Osteoblast (primary cell): ENCODE results near the gene TBX2. TPM values are rescaled to one million over a fixed set of nuclear protein-coding genes. Genes with fewer than 3 reads are reported as not detected.

Experiments used
- DNase-seq: peaks from one replicate; pipeline ENCODE4 v3.0.0; 2011; ENCODE audit warnings: low spot score, mixed read lengths; ENCODE audit not compliant: insufficient read length; ENCODE audit errors: missing footprints
- H2AFZ ChIP-seq: 2 replicates; pipeline ENCODE4 v1.6.0; 2011; ENCODE audit warnings: mild to moderate bottlenecking, low read length
- H3K27ac ChIP-seq: 2 replicates; pipeline ENCODE4 v1.5.1; 2011; ENCODE audit warnings: mild to moderate bottlenecking, low read depth, low read length, moderate library complexity
- H3K27me3 ChIP-seq: 2 replicates; pipeline ENCODE4 v1.6.0; 2012; ENCODE audit warnings: mild to moderate bottlenecking, control low read depth, inconsistent platforms, low read length, moderate library complexity; ENCODE audit not compliant: insufficient read depth
- H3K36me3 ChIP-seq: 2 replicates; pipeline ENCODE4 v1.5.1; 2011; ENCODE audit warnings: mild to moderate bottlenecking, low read length, control low read depth, moderate library complexity; ENCODE audit not compliant: insufficient read depth
- H3K4me1 ChIP-seq: 2 replicates; pipeline ENCODE4 v1.5.1; 2011; ENCODE audit warnings: mild to moderate bottlenecking, low read length, control low read depth, moderate library complexity; ENCODE audit not compliant: insufficient read depth
- H3K4me2 ChIP-seq: 2 replicates; pipeline ENCODE4 v1.6.0; 2011; ENCODE audit warnings: mild to moderate bottlenecking, low read length; ENCODE audit not compliant: insufficient read depth
- H3K4me3 ChIP-seq: fragments of 200-600 bp; sonication (generic); 3 replicates; pipeline ENCODE4 v1.5.1; 2012; ENCODE audit warnings: mild to moderate bottlenecking, low read length, inconsistent platforms; ENCODE audit not compliant: insufficient read depth
- H3K79me2 ChIP-seq: 2 replicates; pipeline ENCODE4 v1.6.0; 2012; ENCODE audit warnings: mild to moderate bottlenecking, low read length, control low read depth, inconsistent platforms; ENCODE audit not compliant: insufficient read depth
- H3K9me3 ChIP-seq: 2 replicates; pipeline ENCODE4 v1.5.1; 2011; ENCODE audit warnings: low read depth, low read length, control low read depth
- H4K20me1 ChIP-seq: 2 replicates; pipeline ENCODE4 v1.6.0; 2012; ENCODE audit warnings: mild to moderate bottlenecking, low read length, control low read depth; ENCODE audit not compliant: insufficient read depth
- CTCF ChIP-seq: IDR thresholded peaks from 2 replicates; pipeline ENCODE4 v1.5.1; 2011; ENCODE audit warnings: mild to moderate bottlenecking, low read depth, low read length, moderate library complexity; ENCODE audit errors: extremely low read depth
- total RNA-seq: library from RNA; depleted of rRNA; stranded (reverse); fragments of >200 nt; gene quantifications from 2 replicates; pipeline ENCODE4 v1.2.3, GENCODE V29; 2012

The TBX2 gene
- total RNA-seq, 1 donor, result 11.6 TPM

DNA sequence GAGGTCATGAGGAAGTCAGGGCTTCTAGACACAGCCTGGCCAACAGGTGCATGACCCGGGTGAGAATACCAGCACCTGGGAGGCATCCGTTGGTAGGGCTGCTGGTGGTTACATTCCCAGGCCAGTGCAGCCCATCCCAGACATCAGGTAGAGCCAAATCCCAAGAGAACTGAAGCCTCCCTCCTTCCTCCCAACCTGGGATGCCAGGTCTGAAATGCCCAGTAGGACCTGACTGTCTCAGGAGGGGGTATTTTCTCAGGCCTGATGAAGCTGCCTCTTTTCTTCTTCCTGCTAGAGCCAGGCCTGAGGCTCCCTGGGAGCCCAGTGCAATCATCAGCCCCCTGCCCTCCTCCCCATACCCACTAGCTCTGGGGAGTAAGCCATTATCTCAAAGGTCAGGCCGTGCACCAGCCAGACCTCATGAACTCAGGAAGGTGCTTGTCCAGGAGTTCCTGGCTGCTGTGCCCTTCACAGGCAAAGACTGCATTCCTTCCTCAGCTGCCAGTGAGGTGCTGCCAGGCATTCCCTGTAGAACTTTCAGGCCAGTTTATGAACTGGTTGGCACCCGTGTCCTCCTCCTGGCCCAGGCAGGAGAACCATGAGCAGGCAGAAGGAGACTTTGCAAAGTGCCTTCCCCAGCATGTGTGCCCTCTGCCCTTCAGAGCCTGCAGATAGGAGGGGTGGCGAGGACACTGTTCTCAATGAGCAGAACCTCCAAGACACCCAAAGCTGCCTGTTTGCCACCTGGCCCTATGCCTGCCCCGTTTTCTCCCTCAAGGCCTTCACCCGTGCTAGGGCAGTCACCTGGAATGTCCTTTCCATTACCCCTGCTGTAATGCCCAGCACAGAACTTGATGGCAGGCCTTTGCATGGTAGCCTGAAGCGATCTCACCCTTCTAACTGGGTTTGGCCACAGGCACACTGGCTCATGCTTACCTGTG, 7.6 kb downstream of the TBX2 start:
- peaks cover 65% of the 10 kb centered on the region for H3K79me2 ChIP-seq
- peaks cover 13% of the 10 kb centered on the region for H4K20me1 ChIP-seq
- H3K9me3 ChIP-seq, result no peaks in the 10 kb centered on the region
- no peak overlapping the region for H2AFZ ChIP-seq
- peaks cover 35% of the 10 kb centered on the region for H3K4me1 ChIP-seq
- no peak for TF ChIP-seq CTCF
- peak overlapping the region; percentile 12 for H3K27ac ChIP-seq
- H3K4me3 ChIP-seq, result no peak overlapping the region
- H3K27me3 ChIP-seq, result no peaks in the 10 kb centered on the region
- DNase-seq, result peak; percentile 70
- H3K4me2 ChIP-seq, result no peak overlapping the region
- peaks cover 57% of the 10 kb centered on the region for H3K36me3 ChIP-seq

DNA sequence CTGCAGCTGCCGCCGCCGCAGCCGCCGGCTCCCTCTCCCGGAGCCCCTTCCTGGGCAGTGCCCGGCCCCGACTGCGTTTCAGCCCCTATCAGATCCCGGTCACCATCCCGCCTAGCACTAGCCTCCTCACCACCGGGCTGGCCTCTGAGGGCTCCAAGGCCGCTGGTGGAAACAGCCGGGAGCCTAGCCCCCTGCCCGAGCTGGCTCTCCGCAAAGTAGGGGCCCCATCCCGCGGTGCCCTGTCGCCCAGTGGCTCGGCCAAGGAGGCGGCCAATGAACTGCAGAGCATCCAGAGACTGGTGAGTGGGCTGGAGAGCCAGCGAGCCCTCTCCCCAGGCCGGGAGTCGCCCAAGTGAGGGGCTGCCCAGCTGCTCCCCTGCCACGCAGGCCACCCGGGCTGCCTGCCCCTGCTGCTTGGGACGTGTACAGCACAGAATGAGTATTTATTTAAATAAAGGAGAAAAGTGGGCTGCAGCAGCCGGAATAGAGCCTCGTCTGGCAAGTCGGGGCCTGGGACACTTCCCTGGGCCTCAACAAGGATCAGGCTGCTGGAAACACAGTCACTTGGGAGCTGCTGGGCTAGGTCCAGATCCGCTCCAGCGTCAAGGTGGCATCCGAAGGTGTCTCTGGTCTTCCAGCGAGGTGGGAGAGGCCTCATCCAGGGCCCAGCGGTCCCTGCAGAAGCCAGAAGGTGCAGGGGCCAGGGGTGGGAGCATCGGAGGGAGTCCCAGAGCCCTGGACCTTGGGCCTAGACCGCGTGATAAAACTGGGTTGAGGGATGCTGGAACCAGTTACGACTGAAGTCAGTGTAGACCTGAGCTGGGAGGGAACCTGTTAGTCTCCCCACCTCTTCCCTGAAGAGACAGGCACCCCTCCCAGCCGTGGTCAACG, 8.8 kb downstream of the TBX2 start:
- H3K4me2 ChIP-seq, result peak overlapping the region; percentile 66
- peaks cover 62% of the 10 kb centered on the region for H3K79me2 ChIP-seq
- peaks cover 13% of the 10 kb centered on the region for H4K20me1 ChIP-seq
- peak; percentile 86 for DNase-seq
- H3K27ac ChIP-seq, result peak overlapping the region; percentile 56
- no peaks in the 10 kb centered on the region for H3K27me3 ChIP-seq
- peak overlapping the region; percentile 75 for H3K4me3 ChIP-seq
- peaks cover 30% of the 10 kb centered on the region for H3K4me1 ChIP-seq
- no peak overlapping the region for H2AFZ ChIP-seq
- peaks cover 51% of the 10 kb centered on the region for H3K36me3 ChIP-seq
- no peak for TF ChIP-seq CTCF
- no peaks in the 10 kb centered on the region for H3K9me3 ChIP-seq

DNA sequence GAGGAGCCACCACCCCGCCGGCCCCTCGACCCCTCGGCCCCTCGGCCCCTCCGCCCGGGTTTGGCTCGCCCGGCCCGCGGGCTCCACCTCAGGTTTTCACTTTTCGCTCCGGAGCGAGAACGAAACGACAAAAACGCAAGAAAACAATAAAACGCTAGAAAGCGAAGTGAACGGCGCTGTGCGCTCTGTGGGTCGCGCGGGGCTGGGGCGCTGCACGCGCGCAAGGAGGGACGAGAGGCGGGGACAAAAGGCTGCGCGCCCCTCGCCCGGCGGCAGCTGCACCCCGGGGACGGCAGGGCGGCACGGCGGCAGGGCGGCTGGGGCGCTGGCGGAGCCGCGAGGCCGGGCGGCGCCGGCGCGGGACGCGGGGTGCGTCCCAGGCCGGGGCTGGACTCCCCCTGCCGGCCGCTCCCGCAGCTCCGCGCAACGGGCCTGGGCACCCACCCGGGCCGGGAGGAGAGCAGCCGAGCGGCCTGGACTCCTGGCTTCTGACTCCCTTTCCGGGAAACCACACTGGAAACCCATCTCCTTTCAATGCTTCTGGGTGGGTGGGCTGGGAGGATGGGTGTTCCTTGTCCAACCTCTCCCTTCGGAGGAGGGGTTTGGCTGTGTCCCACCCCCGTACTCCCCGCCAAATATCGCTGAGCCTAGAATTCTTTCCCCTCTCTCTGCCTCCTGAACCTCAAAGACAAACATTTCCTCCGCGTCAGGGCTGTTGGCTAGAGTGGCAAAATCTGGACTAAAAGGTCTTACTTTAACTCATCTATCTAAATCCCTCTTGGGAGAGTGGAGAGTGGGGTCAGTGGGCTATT, 9.9 kb downstream of the TBX2 start:
- Histone ChIP-seq H4K20me1 (peaks cover 8% of the 10 kb centered on the region), H3K27me3 (no peaks in the 10 kb centered on the region), H3K36me3 (peaks cover 40% of the 10 kb centered on the region), H3K9me3 (no peaks in the 10 kb centered on the region), H3K4me2 (peak overlapping the region; percentile 90), H2AFZ (peak overlapping the region; percentile 31), H3K79me2 (peaks cover 58% of the 10 kb centered on the region), H3K4me3 (peak overlapping the region; percentile 84), H3K27ac (peak overlapping the region; percentile 68), H3K4me1 (peaks cover 28% of the 10 kb centered on the region)
- DNase-seq, result peak; percentile 99
- peak; percentile 32 for TF ChIP-seq CTCF
